SHP77 (cell line): Measurements from ENCODE around the gene ADRM1.

Experiments used
- DNase-seq, 2 experiments: peaks; one replicate each; lab custom pipeline; 2025; lab: John Stamatoyannopoulos, UW

Gene ADRM1

GRCh38 chr20:62298577-62299249, 4.1 kb upstream of the ADRM1 start:
- DNase-seq: no peak

- DNase-seq: no peak
Measured at GRCh38 chr20:62299666-62300236, 3.0 kb upstream of the ADRM1 start.

GRCh38 chr20:62300319-62300718, 2.5 kb upstream of the ADRM1 start:
- no peak for DNase-seq

- no peak for DNase-seq
Measured at GRCh38 chr20:62301111-62301668, 1.6 kb upstream of the ADRM1 start.

- peak; percentile 96 to 98 for DNase-seq
Measured at GRCh38 chr20:62301773-62302340, 940 bp upstream of the ADRM1 start.

- no peak for DNase-seq
Measured at GRCh38 chr20:62303062-62303339, 204 bp downstream of the ADRM1 start.

- DNase-seq: no peak
Measured at GRCh38 chr20:62303340-62304226, 786 bp downstream of the ADRM1 start.

GRCh38 chr20:62304331-62305148, 1.7 kb downstream of the ADRM1 start:
- no peak for DNase-seq

- no peak for DNase-seq
Measured at GRCh38 chr20:62305149-62305764, 2.5 kb downstream of the ADRM1 start.

- no peak for DNase-seq
Measured at GRCh38 chr20:62305765-62306413, 3.1 kb downstream of the ADRM1 start.

GRCh38 chr20:62306414-62307187, 3.8 kb downstream of the ADRM1 start:
- DNase-seq: no peak

- DNase-seq: no peak
Measured at GRCh38 chr20:62307226-62308101, 4.7 kb downstream of the ADRM1 start.

GRCh38 chr20:62308102-62308822, 5.5 kb downstream of the ADRM1 start:
- no peak for DNase-seq

- no peak for DNase-seq
Measured at GRCh38 chr20:62309198-62309944, 6.6 kb downstream of the ADRM1 start.

- DNase-seq: no peak
Measured at GRCh38 chr20:62309947-62310756, 7.4 kb downstream of the ADRM1 start.

GRCh38 chr20:62310757-62311121, 7.9 kb downstream of the ADRM1 start:
- no peak for DNase-seq

GRCh38 chr20:62311150-62311549, 8.4 kb downstream of the ADRM1 start:
- no peak for DNase-seq
